Measurements from ENCODE around the gene TCL1A.

Gene TCL1A

DNA sequence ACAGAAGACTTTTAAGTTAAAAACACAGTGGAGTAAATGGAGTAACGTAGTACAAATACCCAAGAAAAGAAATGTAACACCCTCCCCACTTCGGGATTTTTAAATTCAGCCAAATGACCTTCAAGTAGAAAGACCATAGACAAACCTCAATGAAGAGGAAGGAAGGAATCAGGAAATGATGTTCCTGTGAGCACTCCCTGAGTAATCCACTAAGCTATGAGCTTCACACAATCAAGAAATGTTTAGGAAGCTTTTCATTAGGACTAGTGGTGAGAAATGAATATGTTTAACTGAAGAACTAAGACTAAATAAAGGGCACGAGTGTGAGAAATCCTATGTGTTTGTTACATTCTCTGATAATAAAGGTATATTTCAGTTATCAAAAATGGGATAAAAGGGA lies 10.1 kb downstream of the TCL1A start:
- DNase-seq (ENCODE audit: low read depth), result no peak

DNA sequence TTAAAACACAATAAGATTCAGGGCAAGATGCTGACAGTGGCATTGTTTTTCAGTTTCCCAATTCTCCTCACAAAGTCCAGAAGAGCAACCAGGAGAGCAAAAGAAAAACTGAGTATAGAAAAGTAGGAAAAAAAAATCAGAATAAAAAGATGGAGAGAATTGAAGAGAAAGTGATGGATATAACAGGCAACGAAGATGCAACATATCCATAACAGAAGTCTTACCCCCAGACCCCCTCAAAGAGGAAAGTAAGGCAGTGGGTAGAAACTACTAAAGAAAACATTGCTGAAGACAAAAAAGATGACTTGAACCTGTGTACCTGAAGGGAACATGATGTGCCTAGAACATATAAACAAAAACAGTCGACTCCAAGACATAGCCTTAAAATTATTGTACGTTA lies 10.6 kb downstream of the TCL1A start:
- DNase-seq (ENCODE audit: low read depth), result no peak

DNA sequence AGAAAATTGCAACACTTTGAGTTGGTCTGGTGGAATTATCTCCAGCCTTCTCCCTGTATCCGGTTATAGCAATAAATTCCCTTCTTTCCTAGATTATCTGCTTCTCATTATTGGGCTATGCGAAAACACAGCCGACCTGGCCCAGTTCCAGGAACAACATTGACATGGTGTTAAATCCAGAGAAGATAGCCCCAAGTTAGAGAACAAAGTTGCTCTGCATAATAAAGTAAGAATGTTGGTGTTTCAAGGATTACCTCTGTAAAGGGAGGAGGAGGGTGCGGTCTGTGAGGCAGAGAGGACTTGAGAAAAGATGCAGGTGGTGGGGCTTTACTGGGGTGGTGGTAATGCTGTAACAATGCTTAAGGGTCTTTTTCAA lies 12.1 kb downstream of the TCL1A start:
- DNase-seq (ENCODE audit: low read depth), result no peak

- no peak for DNase-seq (ENCODE audit: low read depth)
These were observed 13.5 kb downstream of the TCL1A start for GRCh38 chr14:95700221-95700976.

DNA sequence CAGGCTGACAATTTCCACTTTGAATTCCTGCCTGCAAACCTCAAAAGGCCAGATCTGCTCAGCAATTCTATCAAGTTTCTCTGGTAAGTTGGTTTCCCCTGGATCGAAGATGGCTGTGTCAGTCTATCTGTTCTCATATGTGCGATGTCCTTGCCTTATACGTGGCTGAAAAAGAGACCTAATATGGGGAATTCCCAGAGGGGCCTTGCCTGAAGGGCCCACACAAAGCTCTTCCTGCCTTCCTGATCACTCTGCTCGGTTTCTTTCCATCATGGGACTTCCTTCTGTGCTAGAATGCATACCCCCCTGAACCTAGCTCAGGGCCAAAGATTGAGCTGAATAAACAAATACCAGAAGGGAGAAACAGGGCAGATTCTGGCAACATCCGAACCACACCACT lies 14.5 kb downstream of the TCL1A start:
- DNase-seq (ENCODE audit: low read depth), result no peak

DNA sequence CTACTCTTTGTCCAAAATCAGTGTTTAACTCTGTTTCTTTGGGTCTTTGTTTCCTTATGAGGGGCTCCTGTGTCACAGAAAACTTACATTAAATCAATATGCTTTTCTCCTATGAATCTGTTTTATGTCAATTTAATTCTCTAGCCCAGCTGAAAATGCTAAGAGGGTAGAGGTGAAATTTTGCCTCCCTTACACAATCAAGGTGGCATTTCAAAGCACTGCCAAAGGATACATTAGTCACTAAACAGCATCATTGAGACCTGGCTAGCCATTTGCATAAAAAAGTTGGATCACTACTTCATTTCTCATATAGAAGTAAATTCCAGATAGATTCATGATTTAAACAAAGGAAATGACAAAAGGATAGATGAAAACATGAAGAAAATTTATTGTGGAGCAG lies 15.6 kb downstream of the TCL1A start:
- no peak for DNase-seq (ENCODE audit: low read depth)

- no peak for DNase-seq (ENCODE audit: low read depth)
These were observed 16.2 kb downstream of the TCL1A start for GRCh38 chr14:95697764-95698163.

DNA sequence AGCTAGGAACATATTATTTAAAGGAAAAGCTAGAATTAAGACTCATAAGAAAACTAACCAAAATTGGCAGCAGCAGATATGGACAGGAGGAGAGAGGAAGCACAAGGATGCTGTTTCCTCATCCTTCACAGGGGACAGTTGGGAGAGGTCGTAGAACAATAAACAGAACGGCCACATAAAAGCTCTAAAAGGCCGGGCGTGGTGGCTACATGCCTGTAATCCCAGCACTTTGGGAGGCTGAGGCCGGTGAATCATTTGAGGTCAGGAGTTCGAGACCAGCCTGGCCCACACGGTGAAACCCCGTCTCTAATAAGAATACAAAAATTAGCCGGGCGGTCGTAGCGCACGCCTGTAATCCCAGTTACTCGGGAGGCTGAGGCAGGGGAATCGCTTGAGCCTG lies 17.2 kb downstream of the TCL1A start:
- no peak for DNase-seq (ENCODE audit: low read depth)

DNA sequence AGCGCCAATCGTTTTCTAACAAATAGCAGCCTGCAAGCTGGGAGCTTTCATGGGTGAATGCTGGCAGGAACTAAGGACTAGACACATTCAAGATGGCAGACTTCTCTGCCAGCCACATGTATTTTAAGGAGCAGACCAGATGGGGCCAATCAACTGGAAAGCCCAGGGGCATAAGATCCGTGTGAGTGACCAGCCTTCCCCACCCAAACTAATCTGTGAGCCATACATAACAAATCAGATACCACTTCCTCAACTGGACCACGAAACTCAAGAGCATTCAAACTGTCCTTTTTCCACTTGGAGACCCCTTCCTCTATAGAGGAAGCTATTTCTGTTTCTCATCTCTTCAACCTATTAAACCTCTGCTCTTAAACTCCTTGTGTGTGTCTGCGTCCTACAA lies 18.0 kb downstream of the TCL1A start:
- DNase-seq (ENCODE audit: low read depth), result no peak

- DNase-seq (ENCODE audit: low read depth), result no peak
These were observed 18.9 kb downstream of the TCL1A start for GRCh38 chr14:95695051-95695450.

DNA sequence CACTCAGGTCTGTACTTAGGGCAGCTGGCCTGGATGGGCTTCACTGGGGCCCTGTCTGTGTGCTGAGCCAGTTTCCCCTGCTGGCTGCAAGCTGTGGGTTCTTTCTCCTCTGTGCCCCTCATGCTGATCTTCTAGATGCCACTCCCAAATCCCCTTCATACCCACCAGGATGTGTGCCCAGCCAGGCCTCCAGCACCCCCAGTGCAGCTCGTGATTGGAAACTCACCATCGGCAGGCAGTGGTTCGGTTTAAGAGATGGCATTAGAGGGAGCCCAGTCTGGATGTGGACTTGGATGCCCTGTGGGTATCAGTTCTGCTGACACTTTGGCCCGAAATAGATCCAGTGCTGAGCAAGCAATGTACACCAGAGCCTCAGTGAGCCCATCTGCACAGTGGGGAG lies 21.8 kb downstream of the TCL1A start:
- DNase-seq (ENCODE audit: low read depth), result no peak

- no peak for DNase-seq (ENCODE audit: low read depth)
These were observed 22.3 kb downstream of the TCL1A start for GRCh38 chr14:95691591-95691990.

GRCh38 chr14:95690815-95691214 lies 23.1 kb downstream of the TCL1A start:
- no peak for DNase-seq (ENCODE audit: low read depth)

- no peak for DNase-seq (ENCODE audit: low read depth)
These were observed 24.5 kb downstream of the TCL1A start for GRCh38 chr14:95689441-95689840.

- no peak for DNase-seq (ENCODE audit: low read depth)
These were observed 27.0 kb downstream of the TCL1A start for GRCh38 chr14:95686935-95687334.

GRCh38 chr14:95685978-95686922 lies 27.7 kb downstream of the TCL1A start, which contains the start of gene TCL1B:
TSS of gene TCL1B (plus strand) at chr14:95686426. CDS start at chr14:95686468, 42 bp downstream.
- no peak for DNase-seq (ENCODE audit: low read depth)

- no peak for DNase-seq (ENCODE audit: low read depth)
These were observed 30.1 kb downstream of the TCL1A start for GRCh38 chr14:95683793-95684192.

DNA sequence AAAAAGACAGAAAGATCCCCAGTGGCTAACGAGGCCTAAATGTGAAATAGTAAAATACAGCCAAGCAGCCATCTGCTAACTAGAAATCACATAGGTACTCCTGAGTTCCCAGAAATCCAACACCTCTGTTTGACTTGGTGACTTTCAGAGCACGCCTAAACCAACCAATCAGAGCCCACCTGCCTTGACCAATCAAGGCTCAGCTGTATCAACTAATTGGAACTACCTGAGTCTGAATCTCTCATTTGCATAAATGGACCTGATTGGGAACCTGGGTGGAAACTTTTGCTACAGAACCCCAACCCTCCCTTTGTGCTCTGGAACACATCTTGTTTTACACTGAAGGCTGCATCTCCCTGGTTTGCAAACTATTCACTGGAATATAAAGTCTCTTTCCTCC lies 32.8 kb downstream of the TCL1A start:
- no peak for DNase-seq (ENCODE audit: low read depth)

GRCh38 chr14:95679998-95680735 lies 33.8 kb downstream of the TCL1A start:
- DNase-seq (ENCODE audit: low read depth), result no peak

DNA sequence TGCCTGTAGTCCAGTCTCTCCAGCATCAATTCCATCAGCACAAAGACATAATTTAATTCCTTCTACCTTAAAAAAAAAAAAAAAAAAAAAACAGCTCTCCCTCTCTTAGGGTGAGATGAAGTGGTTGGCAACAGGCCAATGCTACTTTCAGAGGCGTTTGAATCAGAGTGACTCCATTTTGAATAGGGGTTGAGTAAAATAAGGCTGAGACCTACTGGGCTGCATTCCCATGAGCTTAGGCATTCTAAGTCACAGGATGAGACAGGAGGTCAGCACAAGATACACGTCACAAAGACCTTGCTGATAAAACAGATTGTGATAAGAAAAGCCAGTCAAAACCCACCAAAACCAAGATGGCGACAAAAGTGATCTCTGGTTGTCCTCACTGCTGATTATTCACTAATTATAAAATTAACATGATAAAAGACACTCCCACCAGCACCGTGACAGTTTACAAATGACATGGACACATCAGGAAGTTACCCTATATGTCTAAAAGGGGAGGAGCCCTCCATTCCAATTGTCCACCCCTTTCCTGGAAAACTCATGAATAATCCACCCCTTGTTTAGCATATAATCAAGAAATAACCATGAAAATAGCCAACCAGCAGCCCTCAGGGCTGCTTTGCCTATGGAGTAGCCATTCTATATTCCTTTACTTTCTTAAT lies 34.6 kb downstream of the TCL1A start:
- DNase-seq (ENCODE audit: low read depth), result no peak

- DNase-seq (ENCODE audit: low read depth), result no peak
These were observed 36.6 kb downstream of the TCL1A start for GRCh38 chr14:95677179-95677835.
